HG03565 (cell line): ENCODE data around the gene TRABD2B.

ENCODE experiments used
- ATAC-seq: cut with Tn5 transposase; IDR thresholded peaks from one replicate; pipeline ENCODE4 v1.9.1; 2021; ENCODE audit warnings: mild to moderate bottlenecking, moderate library complexity; ENCODE audit not compliant: unreplicated experiment

The TRABD2B gene

GRCh38 chr1:47783638-47784496 lies 213.3 kb downstream of the TRABD2B start:
- no peak for ATAC-seq

GRCh38 chr1:47782414-47783166 lies 214.6 kb downstream of the TRABD2B start:
- ATAC-seq, result no peak

GRCh38 chr1:47781171-47781959 lies 215.8 kb downstream of the TRABD2B start:
- ATAC-seq, result no peak

GRCh38 chr1:47780469-47780995 lies 216.7 kb downstream of the TRABD2B start:
- ATAC-seq, result no peak

- no peak for ATAC-seq
Measured at GRCh38 chr1:47779613-47780012, 217.6 kb downstream of the TRABD2B start.

GRCh38 chr1:47778280-47778679 lies 218.9 kb downstream of the TRABD2B start:
- no peak for ATAC-seq

GRCh38 chr1:47777322-47777721 lies 219.9 kb downstream of the TRABD2B start:
- ATAC-seq, result no peak

- no peak for ATAC-seq
Measured at GRCh38 chr1:47776667-47777131, 220.5 kb downstream of the TRABD2B start.

- ATAC-seq, result no peak
Measured at GRCh38 chr1:47774986-47775834, 222.0 kb downstream of the TRABD2B start.

- no peak for ATAC-seq
Measured at GRCh38 chr1:47772960-47773682, 224.1 kb downstream of the TRABD2B start.

- no peak for ATAC-seq
Measured at GRCh38 chr1:47772281-47772680, 224.9 kb downstream of the TRABD2B start.

GRCh38 chr1:47771751-47772150 lies 225.4 kb downstream of the TRABD2B start:
- ATAC-seq, result no peak

- ATAC-seq, result no peak
Measured at GRCh38 chr1:47769983-47770382, 227.2 kb downstream of the TRABD2B start.

- ATAC-seq, result no peak
Measured at GRCh38 chr1:47769295-47769694, 227.9 kb downstream of the TRABD2B start.

- no peak for ATAC-seq
Measured at GRCh38 chr1:47767741-47768100, 229.5 kb downstream of the TRABD2B start.

GRCh38 chr1:47766832-47767740 lies 230.1 kb downstream of the TRABD2B start:
- no peak for ATAC-seq

- no peak for ATAC-seq
Measured at GRCh38 chr1:47765742-47766485, 231.3 kb downstream of the TRABD2B start.

GRCh38 chr1:47765236-47765635 lies 231.9 kb downstream of the TRABD2B start:
- no peak for ATAC-seq
